ENCODE measurements around the gene B4GAT1.
A peak's percentile ranks its signal among the peaks of the same experiment; 100 is the strongest.

B4GAT1 gene

DNA sequence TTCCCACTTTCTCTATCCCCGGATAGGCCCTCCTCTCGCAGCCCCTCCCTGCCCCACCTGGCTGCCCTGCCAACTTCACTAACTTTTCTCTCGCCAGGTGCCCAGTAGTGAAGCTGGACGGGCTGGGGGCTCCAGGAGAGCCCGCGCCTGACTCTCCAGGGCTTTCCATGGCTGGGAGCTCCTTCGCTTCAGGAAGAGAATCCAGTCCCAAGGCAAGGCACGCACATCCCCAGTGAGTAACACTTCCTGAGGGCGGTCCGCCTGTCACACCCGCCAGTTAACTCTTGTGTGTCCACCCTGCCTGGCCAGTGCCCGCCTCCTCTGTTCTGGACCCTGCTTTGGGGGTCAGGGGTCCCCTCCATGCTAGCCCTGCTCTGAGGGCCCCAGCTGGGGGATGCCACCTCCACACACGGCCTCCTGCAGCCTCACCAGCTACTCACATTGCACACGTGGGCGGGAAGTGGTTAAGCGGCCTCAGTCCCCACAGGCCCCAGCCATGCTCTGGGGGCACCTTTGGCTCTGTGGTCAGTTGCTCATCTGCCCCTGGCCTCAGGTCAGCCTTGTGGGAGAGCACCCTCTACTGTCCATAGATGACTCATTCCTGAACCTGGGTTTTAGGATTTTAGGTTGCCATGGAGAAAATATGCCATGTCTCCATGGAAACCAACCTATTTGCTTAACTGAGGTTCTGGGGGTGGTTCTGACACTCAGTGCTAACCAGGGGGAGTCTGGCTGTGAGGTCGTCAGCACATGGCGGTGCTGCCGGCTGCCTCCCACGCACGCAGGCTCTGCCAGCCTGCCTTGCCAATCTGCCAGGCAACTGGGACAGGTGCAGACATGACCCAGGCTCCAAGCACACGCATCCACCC is 11.0 kb downstream of the B4GAT1 start, which contains the start of gene RIN1:
Gene RIN1 (minus strand): TSS at position 201 of the 869 bp plus-strand sequence. CDS start 32 bp downstream, at position 169.
- Histone ChIP-seq H3K9ac (ENCODE audit: low read length in 5 of 5) (peak within 1 kb of the TSS in 3 of 5 donors; percentile 21 to 73 (median 68)), H3K4me1 (ENCODE audit: control insufficient read depth in 5 of 5, insufficient read depth in 5 of 5, low read length in 5 of 5) (peaks cover 0 to 27% (median 20%) of the 10 kb centered on the region in 5 donors), H3K27me3 (ENCODE audit: control insufficient read depth in 5 of 5, insufficient read depth in 4 of 5, low read length in 5 of 5) (peaks cover 0 to 7% (median 0%) of the 10 kb centered on the region in 5 donors), H3K36me3 (ENCODE audit: control insufficient read depth in 5 of 5, insufficient read depth in 5 of 5, low read length in 5 of 5) (peaks cover 0 to 60% (median 52%) of the 10 kb centered on the region in 5 donors), H3K27ac (ENCODE audit: low read depth, low read length) (peak within 1 kb of the TSS; percentile 37), H3K9me3 (ENCODE audit: control insufficient read depth in 5 of 5, low read length in 5 of 5) (no peaks in the 10 kb centered on the region), H3K4me3 (ENCODE audit: low read depth in 1 of 5, low read length in 5 of 5) (peak within 1 kb of the TSS; percentile 46 to 76 (median 62))

DNA sequence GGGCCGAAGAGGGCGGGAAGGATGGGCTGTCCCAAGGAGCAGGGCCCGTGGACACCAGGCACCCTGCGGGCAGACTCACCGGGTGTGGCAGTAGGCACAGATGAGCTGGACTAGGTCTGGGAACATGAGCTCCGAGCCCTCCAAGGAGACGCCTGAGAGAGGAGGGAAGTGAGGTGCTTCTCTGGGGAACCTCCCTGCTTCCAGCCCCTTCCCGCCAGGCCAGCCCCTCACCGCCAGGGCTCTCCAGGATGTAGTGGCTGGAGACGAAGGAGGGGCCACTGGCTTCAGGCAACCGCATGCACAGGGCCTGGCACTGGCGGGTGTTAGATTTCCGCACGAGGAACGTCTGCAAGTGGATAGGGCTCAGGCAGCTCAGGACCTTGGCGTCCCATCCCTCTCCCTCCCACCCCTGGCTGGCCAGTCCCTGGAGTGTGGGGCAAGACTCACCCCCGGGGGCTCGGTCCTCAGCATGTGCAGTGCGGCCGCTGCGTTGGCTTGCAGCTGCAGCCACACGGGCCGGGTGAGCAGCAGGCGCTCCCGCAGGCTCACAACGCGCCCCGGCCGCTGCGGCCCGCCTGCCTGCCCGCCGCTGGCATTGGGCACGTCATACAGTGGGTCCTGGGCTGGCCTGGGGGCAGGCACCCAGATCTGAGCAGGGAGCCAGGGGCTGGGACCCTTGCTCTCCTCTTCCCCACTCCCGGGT is 11.7 kb downstream of the B4GAT1 start:
- H3K27ac ChIP-seq (ENCODE audit: low read depth, low read length) = peak overlapping the region; percentile 37
- H3K9ac ChIP-seq (ENCODE audit: low read length in 5 of 5) = peak overlapping the region in 3 of 5 donors; percentile 21 to 73 (median 68)
- H3K4me3 ChIP-seq (ENCODE audit: low read depth in 1 of 5, low read length in 5 of 5) = peak overlapping the region in 4 of 5 donors; percentile 58 to 76 (median 66)
- H3K9me3 ChIP-seq (ENCODE audit: control insufficient read depth in 5 of 5, low read length in 5 of 5) = no peaks in the 10 kb centered on the region
- peaks cover 0 to 7% (median 0%) of the 10 kb centered on the region in 5 donors for H3K27me3 ChIP-seq (ENCODE audit: control insufficient read depth in 5 of 5, insufficient read depth in 4 of 5, low read length in 5 of 5)
- H3K36me3 ChIP-seq (ENCODE audit: control insufficient read depth in 5 of 5, insufficient read depth in 5 of 5, low read length in 5 of 5) = peaks cover 0 to 52% (median 44%) of the 10 kb centered on the region in 5 donors
- H3K4me1 ChIP-seq (ENCODE audit: control insufficient read depth in 5 of 5, insufficient read depth in 5 of 5, low read length in 5 of 5) = peaks cover 0 to 27% (median 20%) of the 10 kb centered on the region in 5 donors

DNA sequence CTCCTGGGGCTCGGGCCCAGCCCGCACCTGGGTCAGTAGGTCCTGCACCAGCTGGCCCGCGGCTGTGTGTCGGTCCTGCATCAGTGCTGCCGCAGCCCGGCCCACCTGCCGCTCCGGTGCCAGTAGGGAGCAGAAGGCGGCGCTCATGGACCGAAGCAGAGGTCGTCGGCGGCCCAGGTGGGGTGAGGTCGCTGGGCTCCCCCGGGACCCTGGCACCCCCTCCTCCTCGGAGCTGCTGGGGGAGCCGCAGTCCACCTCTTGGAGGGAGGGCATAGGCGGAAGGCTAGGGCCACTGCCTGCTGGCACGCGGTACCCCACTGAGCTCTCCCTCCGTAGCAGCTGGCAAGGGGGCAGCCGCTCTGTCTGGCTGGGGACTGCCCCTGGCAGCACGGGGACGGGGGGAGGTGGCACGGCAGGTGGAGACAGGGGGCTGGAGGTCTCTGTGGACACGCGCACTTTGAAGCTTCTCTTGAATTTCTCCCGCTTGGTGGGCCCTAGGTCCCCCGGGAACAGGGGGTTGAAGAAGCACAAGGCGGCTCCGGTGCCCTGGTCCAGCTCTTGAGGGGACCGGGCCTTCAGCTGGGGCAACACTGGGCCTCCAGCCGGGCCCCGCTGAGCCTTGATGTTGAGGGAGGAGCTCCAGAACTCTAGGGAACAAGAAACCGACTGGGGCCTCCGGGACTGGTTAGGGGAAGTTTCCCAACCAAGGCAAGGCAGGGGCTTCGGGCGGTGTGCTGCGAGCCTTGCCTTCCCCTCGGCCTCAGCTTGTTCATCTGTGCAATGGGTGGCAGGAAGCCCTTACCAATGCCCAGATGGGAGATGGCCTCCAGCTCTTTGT is 12.6 kb downstream of the B4GAT1 start:
- Histone ChIP-seq H3K4me3 (ENCODE audit: low read depth in 1 of 5, low read length in 5 of 5) (peak overlapping the region in 4 of 5 donors; percentile 58 to 76 (median 66)), H3K27me3 (ENCODE audit: control insufficient read depth in 5 of 5, insufficient read depth in 4 of 5, low read length in 5 of 5) (peaks cover 0 to 7% (median 0%) of the 10 kb centered on the region in 5 donors), H3K36me3 (ENCODE audit: control insufficient read depth in 5 of 5, insufficient read depth in 5 of 5, low read length in 5 of 5) (peaks cover 0 to 43% (median 35%) of the 10 kb centered on the region in 5 donors), H3K27ac (ENCODE audit: low read depth, low read length) (no peak overlapping the region), H3K9ac (ENCODE audit: low read length in 5 of 5) (peak overlapping the region in 3 of 5 donors; percentile 21 to 68 (median 26)), H3K4me1 (ENCODE audit: control insufficient read depth in 5 of 5, insufficient read depth in 5 of 5, low read length in 5 of 5) (peaks cover 0 to 27% (median 20%) of the 10 kb centered on the region in 5 donors), H3K9me3 (ENCODE audit: control insufficient read depth in 5 of 5, low read length in 5 of 5) (no peaks in the 10 kb centered on the region)

DNA sequence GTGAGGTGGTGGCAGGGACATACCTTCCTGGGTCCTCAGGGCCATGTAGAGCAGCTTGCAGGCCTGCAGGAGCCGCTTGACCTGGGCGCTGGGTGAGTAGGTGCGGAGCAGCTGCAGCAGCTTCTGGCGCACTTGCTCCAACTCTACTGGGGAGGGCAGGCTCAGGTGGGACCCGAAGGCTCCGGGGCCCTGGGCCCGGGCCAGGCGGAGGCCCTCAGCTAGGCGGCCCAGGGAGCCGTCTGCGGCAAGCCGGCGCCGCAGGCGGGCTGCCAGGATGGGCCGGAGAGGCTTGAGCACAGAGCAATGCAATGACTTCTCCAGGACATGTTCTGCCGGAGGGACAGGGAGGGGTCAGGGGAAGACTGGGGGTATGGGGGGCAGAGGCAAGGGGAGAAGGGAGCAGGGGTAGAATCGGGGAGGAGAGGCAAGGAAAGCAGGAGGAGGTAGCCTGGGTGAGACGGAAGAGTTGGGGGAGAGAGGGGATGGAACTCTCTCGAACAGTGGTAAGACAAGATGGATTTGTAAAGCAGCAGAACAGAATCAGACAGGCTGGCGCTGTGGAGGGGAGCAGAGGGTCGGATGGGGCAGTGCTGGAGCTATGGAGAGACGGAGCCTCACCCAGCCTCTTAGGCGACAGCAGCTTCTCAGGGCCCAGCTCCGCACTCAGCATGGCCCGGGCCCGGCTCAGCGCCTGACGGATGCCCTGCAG is 13.4 kb downstream of the B4GAT1 start:
- Histone ChIP-seq H3K27me3 (ENCODE audit: control insufficient read depth in 5 of 5, insufficient read depth in 4 of 5, low read length in 5 of 5) (peaks cover 0 to 7% (median 0%) of the 10 kb centered on the region in 5 donors), H3K4me1 (ENCODE audit: control insufficient read depth in 5 of 5, insufficient read depth in 5 of 5, low read length in 5 of 5) (peaks cover 0 to 27% (median 20%) of the 10 kb centered on the region in 5 donors), H3K9ac (ENCODE audit: low read length in 5 of 5) (no peak overlapping the region), H3K27ac (ENCODE audit: low read depth, low read length) (no peak overlapping the region), H3K4me3 (ENCODE audit: low read depth in 1 of 5, low read length in 5 of 5) (no peak overlapping the region), H3K9me3 (ENCODE audit: control insufficient read depth in 5 of 5, low read length in 5 of 5) (no peaks in the 10 kb centered on the region), H3K36me3 (ENCODE audit: control insufficient read depth in 5 of 5, insufficient read depth in 5 of 5, low read length in 5 of 5) (peaks cover 0 to 36% (median 28%) of the 10 kb centered on the region in 5 donors)

DNA sequence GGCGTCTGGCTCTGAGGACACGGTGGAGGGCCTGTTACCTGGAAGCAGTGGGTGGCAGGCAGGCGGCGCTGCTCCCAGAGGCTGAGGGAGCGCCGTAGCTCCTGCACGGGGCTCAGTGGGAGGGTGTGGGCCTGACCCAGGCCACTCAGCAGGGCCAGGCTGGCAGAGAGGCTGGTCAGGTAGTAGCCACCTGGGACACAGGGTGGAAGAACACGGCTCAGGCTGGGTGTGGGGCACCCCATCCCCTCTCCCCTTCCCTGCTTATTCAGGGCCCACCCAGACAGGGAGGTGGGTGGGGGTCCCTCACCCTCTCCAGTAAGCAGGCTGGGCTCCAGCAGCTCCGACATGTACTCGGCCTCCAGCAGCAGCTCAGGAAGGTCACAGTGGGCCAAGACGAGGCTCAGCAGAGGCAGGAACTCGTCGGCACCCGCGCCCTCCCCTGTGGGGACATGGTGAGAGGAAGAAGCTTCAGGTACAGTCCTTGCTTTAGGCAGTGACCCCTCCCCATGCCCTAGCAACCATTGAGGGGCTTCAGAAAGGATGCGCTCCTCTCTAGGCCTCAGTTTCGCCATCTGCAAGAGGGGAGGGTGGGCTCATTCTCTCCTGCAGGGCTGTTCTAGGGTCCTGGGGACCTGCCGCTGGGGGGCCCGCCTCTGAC is 14.1 kb downstream of the B4GAT1 start:
- Histone ChIP-seq H3K27me3 (ENCODE audit: control insufficient read depth in 5 of 5, insufficient read depth in 4 of 5, low read length in 5 of 5) (peaks cover 0 to 7% (median 0%) of the 10 kb centered on the region in 5 donors), H3K27ac (ENCODE audit: low read depth, low read length) (no peak overlapping the region), H3K9ac (ENCODE audit: low read length in 5 of 5) (no peak overlapping the region), H3K4me3 (ENCODE audit: low read depth in 1 of 5, low read length in 5 of 5) (no peak overlapping the region), H3K4me1 (ENCODE audit: control insufficient read depth in 5 of 5, insufficient read depth in 5 of 5, low read length in 5 of 5) (peaks cover 3 to 34% (median 26%) of the 10 kb centered on the region in 5 donors), H3K9me3 (ENCODE audit: control insufficient read depth in 5 of 5, low read length in 5 of 5) (no peaks in the 10 kb centered on the region), H3K36me3 (ENCODE audit: control insufficient read depth in 5 of 5, insufficient read depth in 5 of 5, low read length in 5 of 5) (peaks cover 0 to 29% (median 21%) of the 10 kb centered on the region in 5 donors)

DNA sequence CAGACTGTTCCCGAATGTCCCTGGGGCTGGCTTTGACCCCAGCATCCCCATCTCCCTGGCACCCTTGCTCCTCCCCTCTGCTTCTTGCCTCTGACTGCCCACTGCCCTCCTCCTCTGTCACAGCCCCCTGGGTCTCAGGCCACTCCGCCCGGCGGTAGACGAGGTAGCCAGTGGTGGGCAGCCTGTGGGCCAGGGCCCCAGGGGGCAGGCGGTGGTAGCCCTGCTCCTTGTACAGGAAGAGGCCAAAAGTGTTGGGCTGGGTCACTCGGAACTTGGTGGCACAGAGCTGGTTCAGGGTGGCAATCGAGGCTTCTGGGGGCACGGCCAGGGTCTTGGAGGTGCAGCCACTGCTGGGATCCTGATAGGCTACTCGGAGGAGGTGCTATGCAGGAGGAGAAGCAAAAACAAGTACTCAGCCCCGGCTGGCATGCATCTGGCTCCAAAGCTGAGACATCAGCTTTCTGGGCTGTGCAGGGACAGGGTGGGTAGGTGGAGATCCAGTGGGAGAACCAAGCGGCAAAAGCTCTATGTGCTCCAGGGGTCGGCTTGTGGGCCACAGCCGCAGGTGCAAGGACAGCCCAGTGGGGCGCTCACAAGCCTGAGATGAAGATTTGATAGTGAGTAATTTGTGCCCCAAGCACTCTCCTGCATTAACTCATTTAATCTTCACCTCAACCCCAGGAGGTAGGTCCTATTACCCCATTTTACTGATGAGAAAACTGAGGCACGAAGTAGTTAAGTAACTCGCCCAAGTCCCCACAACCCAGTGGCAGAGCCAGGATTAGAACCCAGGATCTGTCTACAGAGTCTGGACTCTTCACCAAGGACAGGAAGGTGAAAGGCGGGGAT is 14.8 kb downstream of the B4GAT1 start:
- no peak overlapping the region for H3K27ac ChIP-seq (ENCODE audit: low read depth, low read length)
- peaks cover 9 to 42% (median 33%) of the 10 kb centered on the region in 5 donors for H3K4me1 ChIP-seq (ENCODE audit: control insufficient read depth in 5 of 5, insufficient read depth in 5 of 5, low read length in 5 of 5)
- H3K9ac ChIP-seq (ENCODE audit: low read length in 5 of 5) = no peak overlapping the region
- H3K36me3 ChIP-seq (ENCODE audit: control insufficient read depth in 5 of 5, insufficient read depth in 5 of 5, low read length in 5 of 5) = peaks cover 0 to 23% (median 17%) of the 10 kb centered on the region in 5 donors
- H3K4me3 ChIP-seq (ENCODE audit: low read depth in 1 of 5, low read length in 5 of 5) = no peak overlapping the region
- no peaks in the 10 kb centered on the region for H3K9me3 ChIP-seq (ENCODE audit: control insufficient read depth in 5 of 5, low read length in 5 of 5)
- H3K27me3 ChIP-seq (ENCODE audit: control insufficient read depth in 5 of 5, insufficient read depth in 4 of 5, low read length in 5 of 5) = peaks cover 0 to 7% (median 0%) of the 10 kb centered on the region in 5 donors

DNA sequence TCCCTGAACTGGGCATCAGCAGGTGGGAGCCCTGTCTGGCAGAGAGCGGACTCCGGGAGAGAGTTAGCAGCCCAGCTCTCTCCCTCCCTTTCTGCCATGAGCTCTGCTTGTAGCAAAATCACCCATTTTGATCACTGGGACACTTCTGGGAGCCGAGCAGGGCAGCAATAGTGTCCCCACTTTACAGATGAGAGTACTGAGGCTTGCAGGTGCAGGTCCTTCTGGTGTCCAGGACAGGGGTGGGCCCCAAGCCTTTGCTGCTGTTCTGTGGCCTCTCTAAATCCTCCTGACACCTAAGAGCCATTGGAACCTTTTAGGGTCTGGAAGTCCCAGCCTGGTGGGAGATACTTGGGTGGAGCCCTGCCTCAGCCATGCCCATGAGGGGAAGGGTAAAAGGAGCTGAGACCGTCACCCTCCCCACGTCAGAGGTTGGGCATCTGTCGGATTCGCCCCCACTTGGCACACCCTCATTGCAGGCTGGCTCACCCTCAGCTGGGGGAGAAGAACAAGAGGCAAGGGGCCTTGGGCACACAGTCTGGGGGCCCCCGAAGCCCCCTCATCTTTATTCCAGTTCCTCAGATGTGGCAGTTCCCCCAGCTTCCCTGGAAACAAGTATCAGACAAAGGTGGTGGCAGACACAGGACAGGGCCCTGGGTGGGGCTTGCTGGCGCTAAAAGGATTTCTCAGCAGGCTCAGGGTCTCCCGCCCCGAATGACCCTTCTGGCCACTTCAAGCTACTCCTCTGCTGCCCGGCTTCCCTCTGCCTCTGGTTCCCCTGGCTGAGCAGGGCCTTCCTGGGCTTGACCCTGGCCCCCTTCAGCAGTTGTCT is 15.7 kb downstream of the B4GAT1 start:
- Histone ChIP-seq H3K27ac (ENCODE audit: low read depth, low read length) (no peak overlapping the region), H3K4me3 (ENCODE audit: low read depth in 1 of 5, low read length in 5 of 5) (no peak overlapping the region), H3K9ac (ENCODE audit: low read length in 5 of 5) (no peak overlapping the region), H3K36me3 (ENCODE audit: control insufficient read depth in 5 of 5, insufficient read depth in 5 of 5, low read length in 5 of 5) (peaks cover 0 to 20% (median 12%) of the 10 kb centered on the region in 5 donors), H3K4me1 (ENCODE audit: control insufficient read depth in 5 of 5, insufficient read depth in 5 of 5, low read length in 5 of 5) (peaks cover 10 to 44% (median 39%) of the 10 kb centered on the region in 5 donors), H3K27me3 (ENCODE audit: control insufficient read depth in 5 of 5, insufficient read depth in 4 of 5, low read length in 5 of 5) (peaks cover 0 to 7% (median 0%) of the 10 kb centered on the region in 5 donors), H3K9me3 (ENCODE audit: control insufficient read depth in 5 of 5, low read length in 5 of 5) (no peaks in the 10 kb centered on the region)

Data from subcutaneous abdominal adipose tissue (tissue), 5 donors.